ENCODE measurements around the gene CLCN4. TPM values are rescaled to one million over a fixed set of nuclear protein-coding genes. Genes with fewer than 3 reads are reported as not detected.

CLCN4 gene
- total and polyA plus RNA-seq, 10 of the 15 experiments (the other 5 are each of a cell fraction or from before 2014, with no cell fraction given) = 0.90 to 6.9 (median 2.9) TPM

DNA sequence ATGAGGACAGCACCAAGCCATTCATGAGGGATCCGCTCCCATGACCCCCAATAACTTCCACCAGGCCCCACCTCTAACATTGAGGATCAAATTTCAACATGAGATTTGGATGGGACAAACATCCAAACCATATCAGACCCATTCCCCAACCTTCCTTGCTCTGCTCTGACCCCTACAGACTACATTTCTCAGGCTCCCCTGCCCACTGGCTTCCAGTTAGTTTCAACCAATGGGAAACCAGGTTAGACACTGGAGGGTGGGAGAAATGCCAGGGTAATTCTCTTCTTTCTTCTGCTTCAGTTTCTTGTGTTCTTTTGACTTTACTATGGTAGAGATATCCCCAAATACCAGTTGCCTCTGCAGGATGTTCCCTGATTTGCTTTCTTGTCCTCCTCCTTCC lies 125.7 kb downstream of the CLCN4 start:
- Histone ChIP-seq H3K79me2 (ENCODE audit: control insufficient read depth, insufficient read depth, low read length) (no peaks in the 10 kb centered on the region), H3K9me3 (replicated peaks; ENCODE audit: control insufficient read depth, insufficient read depth, low read length) (no peaks in the 10 kb centered on the region), H3K4me3 (no peak overlapping the region), H3K27ac (ENCODE audit: control insufficient read depth, insufficient read depth) (no peak overlapping the region), H3K36me3 (ENCODE audit: control insufficient read depth in 2 of 2, insufficient read depth in 2 of 2, low read length in 1 of 2) (no peaks in the 10 kb centered on the region), H3K27me3 (replicated peaks in 1 of 2; ENCODE audit: control insufficient read depth in 2 of 2, insufficient read depth in 2 of 2, low read length in 1 of 2) (no peaks in the 10 kb centered on the region; a peak in 2 of 4 replicates), H3K9ac (ENCODE audit: control insufficient read depth, insufficient read depth, low read length) (no peak overlapping the region), H3K4me1 (ENCODE audit: control insufficient read depth, insufficient read depth, low read length) (no peaks in the 10 kb centered on the region), H2AFZ (ENCODE audit: control insufficient read depth, low read depth, low read length) (no peak overlapping the region), H3K4me2 (ENCODE audit: control insufficient read depth, insufficient read depth) (no peak overlapping the region), H4K20me1 (ENCODE audit: control insufficient read depth, insufficient read depth) (no peaks in the 10 kb centered on the region)
- in situ Hi-C loops (cut with MboI) (no loop called here), intact Hi-C loops (cut with micrococcal nuclease; ENCODE audit: unreplicated experiment) (no loop called here)
- POLR2A ChIA-PET = no interaction called here
- FAIRE-seq (no peak), ATAC-seq (no peak), DNase-seq (ENCODE audit: low read depth, low spot score) (no peak)
- SMC1A ChIA-PET (ENCODE audit: uncharacterized antibody, unreplicated experiment) = no interaction called here
- TF ChIP-seq ZNF207 (IDR thresholded peaks at IDR 0.05; ENCODE audit: borderline replicate concordance) (no peak), POLR2A (IDR thresholded peaks at IDR 0.05; ENCODE audit: low read depth, low read length) (no peak), TCF12 (IDR thresholded peaks at IDR 0.05; ENCODE audit: low read depth, low read length) (no peak), SP1 (IDR thresholded peaks at IDR 0.05; ENCODE audit: low read depth, low read length) (no peak), SREBF2 (IDR thresholded peaks at IDR 0.05; ENCODE audit: low read length) (no peak), CREB1 (IDR thresholded peaks at IDR 0.05; ENCODE audit: low read depth) (no peak), SPI1 (IDR thresholded peaks at IDR 0.05; ENCODE audit: borderline replicate concordance, insufficient read depth, low read depth, low read length) (no peak), TARDBP (IDR thresholded peaks at IDR 0.05; ENCODE audit: borderline replicate concordance) (no peak)
- TF ChIP-seq, protein P1, sequence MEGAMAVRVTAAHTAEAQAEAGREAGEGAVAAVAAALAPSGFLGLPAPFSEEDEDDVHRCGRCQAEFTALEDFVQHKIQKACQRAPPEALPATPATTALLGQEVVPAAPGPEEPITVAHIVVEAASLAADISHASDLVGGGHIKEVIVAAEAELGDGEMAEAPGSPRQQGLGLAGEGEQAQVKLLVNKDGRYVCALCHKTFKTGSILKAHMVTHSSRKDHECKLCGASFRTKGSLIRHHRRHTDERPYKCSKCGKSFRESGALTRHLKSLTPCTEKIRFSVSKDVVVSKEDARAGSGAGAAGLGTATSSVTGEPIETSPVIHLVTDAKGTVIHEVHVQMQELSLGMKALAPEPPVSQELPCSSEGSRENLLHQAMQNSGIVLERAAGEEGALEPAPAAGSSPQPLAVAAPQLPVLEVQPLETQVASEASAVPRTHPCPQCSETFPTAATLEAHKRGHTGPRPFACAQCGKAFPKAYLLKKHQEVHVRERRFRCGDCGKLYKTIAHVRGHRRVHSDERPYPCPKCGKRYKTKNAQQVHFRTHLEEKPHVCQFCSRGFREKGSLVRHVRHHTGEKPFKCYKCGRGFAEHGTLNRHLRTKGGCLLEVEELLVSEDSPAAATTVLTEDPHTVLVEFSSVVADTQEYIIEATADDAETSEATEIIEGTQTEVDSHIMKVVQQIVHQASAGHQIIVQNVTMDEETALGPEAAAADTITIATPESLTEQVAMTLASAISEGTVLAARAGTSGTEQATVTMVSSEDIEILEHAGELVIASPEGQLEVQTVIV (IDR thresholded peaks at IDR 0.05; ENCODE audit: borderline replicate concordance, partially characterized antibody) = no peak
- WGBS (ENCODE audit: insufficient coverage, insufficient replicate concordance, low lambda C conversion rate, missing lambda C conversion rate) = 0% methylated on average over 1 of the region's 1 CpG
- no TSS peak for BruUV-seq (replicated peaks)
- RAD21 ChIA-PET (ENCODE audit: unreplicated experiment) = no interaction called here
- CTCF ChIA-PET = no interaction called here

All from GM12878 (cell line).